Measurements from ENCODE around the gene INPP5A.

The INPP5A gene

DNA sequence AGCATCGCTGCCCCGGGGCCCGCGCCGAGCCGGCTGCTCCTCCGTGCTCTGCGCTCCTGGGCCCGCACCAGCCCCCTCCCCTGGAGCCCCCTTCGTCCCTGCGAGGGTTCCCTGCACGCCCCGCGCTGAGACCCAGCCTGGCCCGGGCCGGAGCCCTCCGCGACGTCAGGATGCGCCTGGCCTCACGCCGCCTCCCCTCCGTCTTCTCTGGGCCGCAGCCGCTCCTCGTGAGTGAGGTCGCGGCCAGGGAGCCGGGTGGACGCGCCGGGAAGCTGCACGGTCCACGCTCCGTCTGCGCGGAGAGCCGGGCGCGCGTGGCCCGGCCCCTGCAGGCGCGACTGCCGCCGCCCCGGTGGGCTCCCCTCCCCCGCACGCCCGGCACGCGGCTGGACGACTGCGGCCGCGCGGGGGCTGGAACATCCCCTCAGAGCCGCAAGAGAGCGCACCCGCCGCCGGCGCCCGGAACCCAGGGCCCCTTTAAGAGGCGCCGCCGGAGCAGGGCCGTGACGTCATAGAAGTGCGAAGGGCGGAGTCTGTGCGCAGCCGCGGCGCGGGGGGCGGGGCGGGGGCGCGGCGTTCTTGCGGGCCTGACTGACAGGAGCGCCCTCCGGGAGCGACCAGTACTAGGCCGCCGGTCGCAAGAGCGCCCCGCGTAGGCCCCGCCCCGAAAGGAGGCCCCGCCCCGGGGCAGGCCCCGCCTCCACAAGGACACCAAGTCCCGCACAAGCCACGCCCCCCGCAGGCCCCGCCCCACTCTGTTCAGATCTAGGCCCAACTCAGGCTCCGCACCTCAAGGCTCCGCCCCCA lies 507 bp upstream of the INPP5A start:
- DNase-seq, result peak; percentile 100

DNA sequence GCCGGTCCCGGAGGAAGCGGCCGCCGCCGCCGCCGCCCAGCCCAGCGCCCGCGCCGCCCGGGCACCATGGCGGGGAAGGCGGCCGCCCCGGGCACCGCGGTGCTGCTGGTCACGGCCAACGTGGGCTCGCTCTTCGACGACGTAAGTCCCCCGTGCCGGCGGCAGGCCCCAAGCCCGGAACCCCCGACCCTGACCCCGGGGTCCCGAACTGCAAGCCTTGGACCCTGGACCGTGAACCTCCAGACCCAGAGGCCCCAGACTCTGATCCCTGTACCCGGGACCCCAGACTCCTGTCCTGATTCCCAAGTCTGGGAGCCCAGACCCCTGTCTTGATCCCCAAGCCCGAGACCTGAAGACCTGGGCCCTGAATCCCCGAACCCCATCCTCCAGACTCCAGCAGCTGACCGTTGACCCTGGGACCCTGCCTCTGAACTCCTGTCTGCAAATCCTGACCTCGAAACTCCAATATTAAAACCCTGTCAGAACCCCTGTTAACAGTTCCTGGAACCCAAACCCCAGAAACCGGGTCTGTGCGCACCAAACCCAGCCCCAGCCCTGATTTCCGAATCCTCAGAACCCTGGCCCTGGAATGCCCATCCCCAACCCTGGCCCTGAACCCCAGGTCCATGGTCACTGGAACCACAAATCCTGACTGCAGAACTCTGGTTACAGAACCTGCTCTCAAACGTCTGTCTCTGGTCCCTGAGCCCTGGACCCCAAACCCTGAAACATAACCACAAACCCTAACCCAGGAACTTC lies 623 bp downstream of the INPP5A start:
- DNase-seq, result no peak

DNA sequence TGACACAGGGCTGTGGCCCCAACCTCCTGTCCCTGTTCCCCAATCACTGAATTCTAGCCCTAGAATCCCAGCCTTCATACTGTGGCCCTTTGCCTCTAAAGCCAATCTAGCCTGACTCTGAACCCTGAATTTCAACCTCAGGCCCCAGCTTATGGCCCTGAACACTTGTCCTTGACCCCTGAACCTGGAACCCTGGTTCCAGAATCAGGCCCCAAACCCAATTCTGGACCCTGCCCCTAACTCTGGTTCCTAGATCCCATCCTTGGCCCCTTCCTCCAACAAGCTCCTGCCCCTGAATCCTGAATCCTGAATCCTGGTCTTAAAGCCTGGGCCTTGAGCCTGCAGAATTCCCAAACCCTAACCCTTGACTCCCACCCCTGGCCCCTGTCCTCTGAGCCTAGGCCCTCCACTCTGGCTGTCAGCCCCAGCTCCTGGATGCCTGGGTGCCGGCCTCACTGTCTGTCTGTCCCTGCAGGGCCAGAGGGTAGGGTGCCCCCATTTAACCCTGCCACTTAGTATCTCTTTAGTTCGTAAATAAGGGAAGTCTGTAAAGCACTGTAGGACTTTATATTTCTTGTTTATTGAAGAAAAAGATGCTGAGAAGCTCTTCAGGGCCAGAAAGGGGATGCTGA lies 1.3 kb downstream of the INPP5A start:
- no peak for DNase-seq

DNA sequence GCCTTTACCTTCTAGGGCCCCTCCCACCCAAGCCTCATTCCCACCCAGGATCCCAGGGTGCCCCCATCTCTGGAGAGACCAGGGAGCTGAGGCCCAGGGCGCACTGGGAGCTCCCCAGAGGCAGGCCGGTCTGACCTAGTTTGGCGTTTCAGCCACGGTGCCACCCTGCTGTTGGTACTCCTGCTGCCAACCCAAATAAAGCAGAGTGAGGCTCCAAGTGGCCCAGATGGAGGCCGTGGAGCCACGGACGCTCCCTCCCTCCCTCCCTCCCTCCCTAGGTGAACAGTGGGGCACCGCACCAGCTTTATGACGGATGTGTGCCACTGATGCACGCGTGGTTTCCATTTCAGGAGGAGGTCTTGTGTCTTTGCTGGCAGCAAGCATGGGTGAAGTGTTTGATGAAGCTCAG lies 1.8 kb downstream of the INPP5A start:
- peak; percentile 68 for DNase-seq

DNA sequence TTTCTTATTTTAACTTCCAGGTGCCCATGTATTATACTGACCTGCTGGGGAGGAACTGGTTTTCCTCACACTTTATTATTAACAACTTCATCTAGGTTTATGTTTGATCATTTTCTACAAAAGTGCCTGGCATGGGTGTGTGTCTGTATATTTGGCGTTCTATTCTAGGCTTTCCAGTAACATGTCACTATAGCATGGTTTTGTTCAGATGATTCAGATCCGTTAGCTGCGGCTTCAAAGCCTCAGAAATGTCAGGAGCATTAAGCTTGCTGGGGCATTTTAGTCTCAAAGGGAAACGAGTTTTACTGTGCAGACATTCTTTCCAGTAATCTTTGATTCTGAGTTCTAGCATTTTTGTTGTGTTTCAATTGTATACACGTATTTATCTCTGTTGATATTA lies 2.3 kb downstream of the INPP5A start:
- DNase-seq, result peak; percentile 61

DNA sequence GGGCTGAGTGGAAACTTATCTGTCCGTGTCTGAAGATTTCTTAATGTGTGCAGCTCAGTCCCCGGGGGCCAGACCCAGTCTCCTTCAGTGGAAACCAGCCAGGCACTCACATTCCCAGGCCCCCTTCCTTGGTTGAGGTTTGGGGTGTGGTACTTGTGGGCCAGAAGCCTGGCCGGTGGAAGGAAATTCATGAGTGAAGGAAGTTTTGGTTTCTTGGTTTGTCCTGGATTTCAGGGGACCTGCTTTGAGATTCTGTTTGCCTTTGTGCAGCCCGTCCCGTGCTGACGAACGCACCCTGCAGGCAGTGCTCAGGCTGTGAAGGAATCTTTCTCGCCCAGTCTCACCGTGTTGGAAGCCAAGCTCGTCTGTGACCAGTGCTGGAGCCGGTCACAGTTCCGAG lies 2.9 kb downstream of the INPP5A start:
- DNase-seq, result peak; percentile 26

DNA sequence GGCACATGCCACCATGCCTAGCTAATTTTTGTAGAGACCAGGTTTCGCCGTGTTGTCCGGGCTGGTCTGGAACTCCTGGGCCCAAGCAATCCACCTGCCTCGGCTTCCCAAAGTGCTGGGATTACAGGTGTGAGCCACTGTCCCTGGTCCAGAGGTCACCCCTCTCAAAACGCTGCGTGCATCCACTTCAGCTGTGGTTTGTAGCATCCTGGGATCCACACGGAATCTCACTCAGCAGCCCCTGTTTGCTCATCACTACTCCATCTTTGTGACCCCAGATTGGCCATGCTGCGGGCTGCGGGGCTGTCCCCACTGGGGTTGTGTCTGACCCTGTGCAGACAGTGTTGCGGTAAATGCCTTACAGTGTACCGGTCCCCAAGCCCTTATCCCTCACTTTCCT lies 3.5 kb downstream of the INPP5A start:
- DNase-seq, result no peak

DNA sequence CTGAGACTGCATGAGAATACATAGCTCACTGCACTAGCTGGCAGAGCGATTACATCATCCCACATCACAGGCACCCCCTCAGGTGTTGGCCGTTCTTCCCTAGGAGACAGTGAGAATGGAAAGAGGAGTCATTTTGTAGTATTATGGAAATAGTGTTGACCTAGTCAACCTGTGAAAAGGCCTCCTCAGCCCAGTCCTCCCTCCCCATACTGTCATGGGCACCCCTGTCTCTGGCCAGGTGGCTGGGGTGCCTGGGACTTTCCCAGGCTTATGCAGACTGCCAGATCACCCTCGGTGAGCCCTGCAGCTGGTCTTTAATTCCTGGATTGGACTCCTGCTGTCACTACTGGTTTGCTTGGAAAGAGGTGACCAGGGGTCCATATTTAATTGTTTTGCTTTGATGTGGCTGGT lies 4.0 kb downstream of the INPP5A start:
- peak; percentile 34 for DNase-seq

DNA sequence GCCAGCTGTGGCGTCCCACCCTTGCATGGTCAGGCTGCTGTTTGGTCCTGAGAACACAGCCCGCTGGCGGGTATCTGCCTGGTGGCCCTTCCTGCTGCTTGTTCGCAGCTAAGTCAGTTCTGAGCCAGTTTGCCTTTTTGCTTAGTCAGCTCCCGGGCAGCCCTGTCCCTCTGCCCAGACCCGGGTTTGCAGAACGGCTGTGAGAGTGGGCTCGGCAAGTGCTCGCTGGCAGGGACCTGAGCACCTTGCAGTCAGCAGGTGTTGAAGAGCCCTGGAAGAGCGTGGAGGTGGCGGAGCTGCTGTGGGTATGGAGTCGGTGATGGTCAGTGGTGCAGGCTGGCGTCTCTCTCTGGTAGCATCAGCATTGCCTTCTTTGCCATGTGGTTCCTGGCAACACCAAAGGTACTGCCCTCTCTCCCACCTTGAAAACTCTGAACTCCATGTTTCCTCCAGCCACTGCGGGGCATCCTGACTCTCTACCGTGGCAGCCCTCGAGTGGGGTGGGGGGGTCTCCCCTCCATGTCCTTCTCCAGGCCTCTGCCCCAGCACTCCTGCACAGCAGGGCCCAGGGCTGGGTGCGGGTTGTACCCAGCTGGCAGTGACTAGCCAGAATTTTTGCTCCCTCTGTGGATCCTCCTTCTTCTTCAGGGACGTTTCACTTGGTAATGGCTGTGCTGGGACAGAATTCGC lies 4.6 kb downstream of the INPP5A start:
- no peak for DNase-seq

DNA sequence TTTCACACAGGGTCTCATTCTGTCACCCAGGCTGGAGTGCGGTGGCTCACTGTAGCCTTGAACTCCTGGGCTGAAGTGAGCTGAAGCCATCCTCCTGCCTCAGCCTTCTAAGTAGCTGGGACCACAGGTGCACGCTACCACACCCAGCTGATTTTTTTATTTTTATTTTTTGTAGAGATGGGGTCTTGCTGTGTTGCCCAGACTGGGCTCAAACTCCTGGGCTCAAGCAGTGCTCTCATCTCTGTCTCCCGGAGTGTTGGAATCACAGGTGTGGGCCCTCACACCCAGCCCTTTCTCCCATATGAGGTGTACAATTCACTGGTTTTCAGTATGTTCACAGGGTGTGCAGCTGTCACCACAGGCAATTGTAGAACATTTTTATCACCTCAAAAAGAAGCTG lies 5.2 kb downstream of the INPP5A start:
- DNase-seq, result no peak

DNA sequence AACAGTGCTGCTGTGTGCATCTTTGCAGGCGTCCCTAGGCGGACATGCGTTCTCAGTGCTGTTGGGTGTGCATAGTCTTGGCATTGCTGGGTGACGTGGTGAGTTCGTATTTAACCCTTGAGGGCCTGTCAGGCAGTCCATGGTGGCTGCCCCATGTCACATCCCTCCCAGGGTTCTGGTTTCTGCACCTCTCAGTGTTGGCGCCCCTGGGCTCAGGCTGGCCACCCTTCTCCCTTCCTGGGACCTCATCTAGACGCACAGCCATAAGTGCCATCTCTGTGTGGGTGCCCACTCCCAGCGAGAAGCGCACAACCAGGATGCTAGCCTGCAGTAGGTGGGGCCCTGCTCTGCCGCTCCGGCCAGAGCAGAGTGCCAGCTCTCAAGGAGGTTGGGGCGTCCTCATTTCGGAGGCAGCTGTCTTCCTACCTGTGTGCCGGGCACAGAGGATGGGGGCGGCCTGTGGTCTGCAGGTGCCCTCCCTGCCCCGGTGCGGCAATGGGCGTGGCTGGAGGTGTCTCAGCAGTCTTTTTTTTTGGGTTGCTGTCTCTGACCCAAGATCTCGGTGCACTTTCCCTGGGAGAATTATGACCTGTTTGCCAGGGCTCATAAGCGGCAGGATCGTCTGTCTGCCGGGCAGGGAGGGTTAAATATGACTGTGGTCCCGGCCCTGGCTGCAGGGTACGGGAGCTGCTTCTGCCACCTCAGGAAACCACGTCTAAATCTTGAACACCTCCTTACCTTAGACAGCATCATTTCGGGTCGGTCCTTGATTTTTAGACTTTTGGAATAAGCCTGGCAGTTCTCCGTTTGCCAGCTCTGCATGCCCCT lies 6.5 kb downstream of the INPP5A start:
- peak; percentile 65 for DNase-seq

DNA sequence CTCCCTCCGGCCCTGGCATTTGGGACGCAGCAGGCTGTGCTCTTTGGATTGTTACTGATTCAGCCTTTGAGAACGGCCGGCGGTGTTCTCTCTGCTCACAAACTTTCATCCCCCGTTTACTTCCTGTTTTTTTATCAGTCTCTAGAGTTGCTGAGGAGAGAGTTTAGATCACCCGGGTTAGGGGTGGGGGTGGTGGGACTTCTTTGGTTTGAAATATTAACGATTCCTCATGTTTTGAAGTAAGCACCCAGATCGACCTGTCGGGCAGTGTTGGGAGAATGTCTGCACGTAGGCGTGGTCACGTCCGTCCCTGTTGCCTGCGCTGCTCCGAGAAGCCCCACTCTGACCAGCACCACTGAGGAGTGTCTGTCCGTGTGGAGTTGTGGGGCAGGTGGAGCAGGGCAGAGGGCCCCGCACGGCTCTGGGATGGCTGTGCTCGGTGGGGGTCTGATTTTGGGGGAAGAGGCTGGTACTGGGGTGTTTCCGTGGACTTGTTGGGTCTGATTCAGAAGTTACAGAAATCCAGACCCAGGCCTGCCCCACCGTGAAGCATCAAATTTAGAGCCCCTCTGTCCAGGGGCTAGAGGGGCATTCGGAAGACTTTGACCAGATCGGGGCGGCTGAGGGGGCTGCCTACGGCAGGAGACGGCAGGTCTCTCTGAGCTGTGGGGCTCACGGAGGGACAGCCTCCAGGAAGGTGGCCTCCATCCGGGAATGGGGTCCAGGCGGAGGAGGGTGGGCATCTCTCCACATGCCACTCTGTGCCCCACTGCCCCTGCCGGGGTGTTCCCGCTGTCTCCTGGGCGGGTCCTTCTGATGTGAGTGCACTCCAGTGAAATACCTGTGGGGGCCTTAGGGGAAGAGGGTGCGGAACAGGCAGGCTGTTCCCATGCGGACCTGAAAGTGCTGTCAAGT lies 7.4 kb downstream of the INPP5A start:
- peak; percentile 55 for DNase-seq

DNA sequence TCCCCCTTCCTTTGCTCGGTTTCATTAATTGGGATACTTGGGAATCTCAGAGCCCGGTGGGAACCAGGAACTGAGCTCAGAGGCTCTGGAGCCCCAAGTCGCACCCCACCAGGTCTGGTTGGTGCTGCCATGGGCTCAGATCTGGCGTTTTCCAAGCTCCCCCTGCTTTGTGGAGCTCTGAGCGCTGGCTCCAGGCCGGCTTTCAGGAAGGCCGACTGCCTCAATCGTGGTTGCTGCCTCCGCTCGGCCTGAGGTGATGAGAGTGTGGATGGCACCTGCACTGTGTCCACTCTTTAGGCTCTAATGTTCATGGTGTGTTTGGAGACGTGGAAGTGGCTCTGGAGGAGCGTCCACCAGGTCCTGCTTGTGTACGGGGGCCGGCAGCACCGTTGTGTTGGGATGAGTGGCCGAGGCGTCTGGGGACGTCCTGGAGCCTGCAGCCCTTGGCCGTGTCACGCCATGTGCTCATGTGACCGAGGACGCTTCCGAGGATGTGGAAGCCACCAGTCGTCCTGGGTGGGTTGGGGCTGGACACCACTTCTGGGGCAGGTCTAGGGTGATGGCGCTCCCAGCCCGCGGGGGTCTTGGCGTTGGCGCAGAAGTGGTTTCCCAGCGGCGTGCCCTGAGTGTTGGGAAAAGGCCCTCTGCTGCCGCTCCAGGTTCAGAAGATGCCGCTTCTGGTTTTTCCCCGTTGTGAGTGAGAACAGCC lies 8.2 kb downstream of the INPP5A start:
- DNase-seq, result no peak

DNA sequence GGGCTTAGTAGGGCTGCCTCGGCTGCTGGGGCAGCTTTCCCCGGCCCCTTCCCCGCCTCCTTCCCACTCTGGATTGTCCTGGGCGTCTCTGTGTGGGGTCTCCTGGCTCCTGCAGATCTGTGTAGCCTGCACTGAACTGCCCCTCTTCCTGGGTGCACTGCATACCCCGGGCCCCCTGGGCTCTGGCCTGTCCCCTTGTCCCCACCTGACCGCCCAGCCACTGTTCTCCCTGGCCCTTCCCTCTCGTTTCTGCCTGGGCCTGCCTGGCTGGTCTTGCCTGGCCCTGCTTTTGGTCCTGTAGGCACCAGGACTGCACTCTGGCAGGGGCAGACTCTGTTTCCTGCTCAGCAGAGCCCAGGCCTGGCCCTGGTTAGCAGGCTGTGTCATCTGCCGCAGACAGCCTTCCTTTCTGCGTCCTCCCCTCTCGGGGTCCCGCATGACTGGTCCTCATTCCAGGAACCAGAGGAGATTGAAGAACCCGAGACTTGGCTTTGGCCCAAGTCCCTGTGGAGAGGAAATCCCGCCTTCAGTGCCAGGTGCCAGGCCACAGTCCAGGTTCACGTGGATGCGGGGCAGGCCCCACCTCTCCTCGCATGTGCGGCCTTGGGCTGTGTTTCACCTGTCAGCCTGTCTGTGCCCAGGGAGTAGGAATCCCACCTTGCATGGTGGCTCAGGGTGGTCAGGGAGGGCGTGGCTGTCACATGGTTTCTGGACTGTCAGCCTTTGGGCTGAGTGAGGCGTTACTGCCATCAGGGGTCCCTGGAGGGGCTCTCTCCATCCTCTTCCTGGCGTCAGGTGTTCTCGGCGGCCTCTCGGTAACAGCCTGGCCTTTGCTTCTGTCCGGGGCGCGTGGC lies 9.2 kb downstream of the INPP5A start:
- DNase-seq, result no peak

DNA sequence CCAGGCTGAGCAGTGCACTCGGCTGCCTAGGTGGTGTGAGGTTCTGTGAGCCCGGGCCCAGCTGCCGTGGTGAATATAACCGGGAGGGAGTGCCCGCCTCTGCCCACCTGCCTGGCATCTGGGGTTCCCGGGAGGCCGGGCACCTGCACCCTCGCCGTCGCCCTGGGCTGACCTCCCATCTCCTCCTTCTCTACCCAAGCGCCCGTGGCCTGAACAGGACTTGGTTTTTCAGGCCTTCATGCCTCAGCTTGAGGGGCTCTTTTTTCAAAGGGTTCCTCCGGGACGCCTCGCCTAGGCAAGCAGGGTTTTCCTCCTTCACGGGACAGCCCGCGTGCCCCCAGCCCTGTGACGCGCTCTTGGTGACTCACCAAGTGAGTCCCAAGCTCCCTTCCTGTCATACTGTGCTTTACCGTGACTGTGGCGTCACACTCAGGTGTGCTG lies 9.9 kb downstream of the INPP5A start:
- peak; percentile 62 for DNase-seq

DNA sequence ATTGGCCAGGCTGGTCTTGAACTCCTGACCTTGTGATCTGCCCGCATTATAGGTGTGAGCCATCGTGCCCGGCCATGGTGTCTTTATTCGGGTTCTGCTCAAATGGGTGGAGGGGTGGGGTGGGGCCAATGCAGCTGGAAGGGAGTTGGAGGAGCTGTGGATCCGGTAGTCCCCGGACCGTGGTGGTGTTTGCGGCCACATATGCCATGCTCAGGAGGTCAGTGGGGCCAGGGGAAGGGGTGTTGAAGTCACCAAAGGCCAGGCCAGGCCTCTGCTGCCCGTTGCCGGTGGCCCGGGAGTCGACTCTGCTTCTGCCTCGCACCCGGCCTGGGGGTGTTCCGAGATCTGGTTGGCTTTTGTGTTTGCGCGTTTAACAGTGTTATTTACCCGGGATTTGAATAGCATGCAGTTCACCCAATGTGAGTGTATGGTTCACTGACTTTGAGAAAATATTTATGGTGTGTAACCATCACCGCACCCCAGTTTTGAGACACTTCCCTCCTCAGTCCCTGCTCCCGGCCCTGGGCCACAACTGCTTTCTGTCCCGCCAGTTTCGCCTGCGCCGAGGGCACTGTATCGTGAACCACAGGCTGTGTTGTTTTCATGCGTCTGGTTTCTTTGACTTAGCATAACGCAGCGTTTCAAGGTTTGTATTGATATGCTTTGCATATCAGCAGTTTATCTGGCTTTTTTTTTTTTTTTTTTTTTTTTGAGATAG lies 10.7 kb downstream of the INPP5A start:
- DNase-seq, result no peak

DNA sequence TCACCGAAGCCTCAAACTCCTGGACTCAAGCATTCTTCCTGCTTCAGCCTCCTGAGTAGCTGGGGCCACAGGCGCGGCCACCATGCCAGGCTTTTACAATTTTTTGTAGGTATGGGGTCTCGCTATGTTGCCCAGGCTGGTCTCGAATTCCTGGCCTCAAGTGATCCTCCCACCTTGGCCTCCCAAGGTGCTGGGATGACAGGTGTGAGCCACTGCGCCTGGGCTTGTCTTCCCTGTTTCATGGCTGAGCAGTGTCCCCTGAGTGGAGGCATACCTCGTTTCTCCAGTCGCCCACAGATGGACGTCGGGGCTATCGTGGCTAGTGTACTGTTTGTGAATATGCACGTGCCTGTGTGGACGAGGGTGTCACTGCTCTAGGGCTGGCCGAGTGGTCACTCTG lies 11.3 kb downstream of the INPP5A start:
- no peak for DNase-seq

DNA sequence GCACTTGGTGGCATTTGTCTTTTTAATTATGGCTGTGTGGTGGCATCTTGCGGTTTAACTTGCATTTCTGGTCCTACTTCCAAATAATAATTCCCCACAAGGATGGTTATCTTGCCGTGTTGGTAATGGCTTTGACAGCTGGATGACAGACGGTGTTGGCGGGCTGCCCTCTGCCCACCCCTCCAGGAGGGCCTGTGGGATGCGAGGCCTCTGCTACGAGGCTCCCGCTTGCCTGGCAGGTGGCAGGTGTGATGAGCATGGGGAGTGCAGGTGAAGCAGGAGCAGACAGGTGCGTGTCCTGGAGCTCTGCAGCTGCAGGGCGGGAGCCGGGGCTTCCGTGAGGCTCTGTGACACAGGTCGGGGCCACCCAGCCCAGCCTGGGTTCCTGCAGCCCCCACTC lies 11.8 kb downstream of the INPP5A start:
- no peak for DNase-seq

All from CD4-positive, alpha-beta T cell treated with Interleukin-6 for 4 hours (primary cell).